HG02970 (cell line): Measurements from ENCODE around the gene KRTAP3-3.
"Not testable (repeated sequence)": the region's sequence is repeated elsewhere in the genome, so short reads cannot be mapped to it uniquely, and the experiment has no call there.

Source experiments
- ATAC-seq: cut with Tn5 transposase; IDR thresholded peaks from one replicate; pipeline ENCODE4 v1.9.1; 2021; ENCODE audit warnings: mild to moderate bottlenecking, moderate library complexity, moderate number of reproducible peaks; ENCODE audit not compliant: unreplicated experiment, low FRiP score

The KRTAP3-3 gene

GRCh38 chr17:41008811-41009210 lies 14.8 kb upstream of the KRTAP3-3 start, which contains the start of gene KRTAP3-1:
TSS of gene KRTAP3-1 (minus strand) at chr17:41009128. CDS start at chr17:41009074, 54 bp downstream.
- no peak for ATAC-seq

- no peak for ATAC-seq
Measured at GRCh38 chr17:41004397-41004796, 10.4 kb upstream of the KRTAP3-3 start.

GRCh38 chr17:41003926-41004325 lies 10.0 kb upstream of the KRTAP3-3 start:
- ATAC-seq = no peak

- ATAC-seq = no peak
Measured at GRCh38 chr17:41002814-41003213, 8.8 kb upstream of the KRTAP3-3 start.

- no peak for ATAC-seq
Measured at GRCh38 chr17:41001795-41002194, 7.8 kb upstream of the KRTAP3-3 start.

GRCh38 chr17:40999563-40999962 lies 5.6 kb upstream of the KRTAP3-3 start, which contains the start of gene KRTAP3-2:
TSS of gene KRTAP3-2 (minus strand) at chr17:40999906. CDS start at chr17:40999853, 53 bp downstream.
- ATAC-seq = not testable (repeated sequence)

- no peak for ATAC-seq
Measured at GRCh38 chr17:40997361-40997760, 3.4 kb upstream of the KRTAP3-3 start.

GRCh38 chr17:40996829-40997228 lies 2.9 kb upstream of the KRTAP3-3 start:
- no peak for ATAC-seq

- ATAC-seq = no peak
Measured at GRCh38 chr17:40995116-40995515, 1.2 kb upstream of the KRTAP3-3 start.

- ATAC-seq = no peak
Measured at GRCh38 chr17:40993084-40993483, 880 bp downstream of the KRTAP3-3 start.

GRCh38 chr17:40992666-40993065 lies 1.3 kb downstream of the KRTAP3-3 start:
- no peak for ATAC-seq

GRCh38 chr17:40986920-40987319 lies 7.0 kb downstream of the KRTAP3-3 start:
- ATAC-seq = no peak

GRCh38 chr17:40984226-40984625 lies 9.7 kb downstream of the KRTAP3-3 start, which contains the start of gene KRT40:
TSS of gene KRT40 (minus strand) at chr17:40984326. CDS start at chr17:40984273, 53 bp downstream.
- no peak for ATAC-seq

GRCh38 chr17:40981115-40981514 lies 12.8 kb downstream of the KRTAP3-3 start:
- ATAC-seq = no peak

GRCh38 chr17:40980596-40980995 lies 13.4 kb downstream of the KRTAP3-3 start:
- ATAC-seq = no peak

- ATAC-seq = no peak
Measured at GRCh38 chr17:40980117-40980516, 13.8 kb downstream of the KRTAP3-3 start.

GRCh38 chr17:40978575-40979151 lies 15.3 kb downstream of the KRTAP3-3 start:
- ATAC-seq = no peak

- no peak for ATAC-seq
Measured at GRCh38 chr17:40975516-40975915, 18.4 kb downstream of the KRTAP3-3 start.

GRCh38 chr17:40974366-40974765 lies 19.6 kb downstream of the KRTAP3-3 start:
- ATAC-seq = no peak

- ATAC-seq = no peak
Measured at GRCh38 chr17:40967582-40967981, 26.4 kb downstream of the KRTAP3-3 start.

GRCh38 chr17:40966848-40967247 lies 27.1 kb downstream of the KRTAP3-3 start, which contains the start of gene KRT39:
TSS of gene KRT39 (minus strand) at chr17:40966948. CDS start at chr17:40966856, 92 bp downstream.
- ATAC-seq = no peak

- ATAC-seq = no peak
Measured at GRCh38 chr17:40963838-40964237, 30.1 kb downstream of the KRTAP3-3 start.
